Measurements from ENCODE around the gene SGSM2. TPM values are rescaled to one million over a fixed set of nuclear protein-coding genes. Genes with fewer than 3 reads are reported as not detected.

The SGSM2 gene
- total and polyA plus RNA-seq, 2 of the 13 experiments (the other 11 are each of a cell fraction or from before 2014, with no cell fraction given): 30.4 to 51.3 TPM

DNA sequence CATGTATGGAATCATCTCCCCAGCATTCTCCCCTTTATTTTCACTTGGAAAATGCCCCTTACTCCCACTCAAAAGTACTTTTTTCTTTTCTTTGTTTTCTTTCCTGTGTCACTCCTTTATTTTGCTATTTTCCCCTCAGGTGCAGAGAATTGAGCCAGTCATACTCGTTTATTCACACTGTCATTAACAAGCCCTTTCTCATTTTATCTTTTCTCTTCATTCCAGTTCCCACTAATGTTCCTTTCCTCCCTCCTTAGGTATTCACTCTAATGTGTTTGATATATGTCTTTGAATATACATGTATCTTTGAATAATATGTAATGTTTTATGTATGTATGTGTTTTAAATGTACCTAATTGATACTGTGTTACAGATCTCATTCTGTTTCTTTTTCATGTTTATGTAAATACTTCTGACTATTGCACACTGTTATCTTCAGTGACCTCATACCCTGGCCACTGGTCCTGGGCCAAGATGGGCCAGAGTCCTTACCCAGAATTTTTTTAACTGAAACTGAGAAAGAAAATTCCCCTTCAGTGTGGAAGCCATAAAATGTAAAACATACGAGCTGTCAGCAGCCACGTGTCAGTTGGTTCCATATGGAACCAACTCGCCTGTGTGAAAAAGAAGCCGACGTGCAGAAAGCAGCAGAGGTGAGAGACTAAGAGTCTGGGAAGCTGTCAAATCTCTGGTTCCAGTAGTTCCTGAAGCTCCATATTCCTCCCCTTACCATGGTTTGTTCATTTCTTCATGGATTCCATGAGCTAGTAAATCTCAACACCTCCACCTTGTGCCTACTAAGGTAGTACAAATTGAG lies 27.8 kb upstream of the SGSM2 start:
- DNase-seq (ENCODE audit: low spot score): no peak
- Histone ChIP-seq H3K79me2 (ENCODE audit: insufficient read depth, low read length) (no peaks in the 10 kb centered on the region), H4K20me1 (ENCODE audit: insufficient read depth, low read length) (no peaks in the 10 kb centered on the region), H3K4me2 (ENCODE audit: low read depth, low read length) (no peak overlapping the region), H3K4me3 (replicated peaks in 1 of 3; ENCODE audit: insufficient read depth in 1 of 3, low read depth in 2 of 3, low read length in 3 of 3) (no peak overlapping the region), H3K27me3 (ENCODE audit: control insufficient read depth in 1 of 2, insufficient read depth in 2 of 2, low read length in 2 of 2) (no peaks in the 10 kb centered on the region), H3K9me3 (ENCODE audit: low read length) (no peaks in the 10 kb centered on the region), H2AFZ (ENCODE audit: low read length) (no peak overlapping the region), H3K4me1 (ENCODE audit: insufficient read depth, low read length) (peaks cover 11% of the 10 kb centered on the region; the same call in 1 of the 2 replicates), H3K9ac (ENCODE audit: insufficient read depth, low read depth, low read length) (no peak overlapping the region), H3K36me3 (replicated peaks in 1 of 2; ENCODE audit: control insufficient read depth in 1 of 2, insufficient read depth in 2 of 2, low read length in 2 of 2) (no peaks in the 10 kb centered on the region), H3K27ac (ENCODE audit: extremely low read length, insufficient read depth, low read length) (no peak overlapping the region)
- no peak for ATAC-seq
- 81% methylated on average over 6 of the region's 6 CpGs for WGBS (ENCODE audit: low lambda C conversion rate)
- POLR2A ChIA-PET: no interaction called here
- BruUV-seq (replicated peaks): no TSS peak
- CTCF ChIA-PET (ENCODE audit: low intra/inter-chr PET ratio, low total read pairs): no interaction called here
- intact Hi-C loops (cut with micrococcal nuclease; ENCODE audit: unreplicated experiment) (no loop called here), in situ Hi-C loops (cut with HindIII; ENCODE audit: extremely low pct_ligation_motif_present, low pct_unique_long_range_greater_than_20kb) (no loop called here)
- TF ChIP-seq SIN3B (IDR thresholded peaks at IDR 0.05; ENCODE audit: low read length): no peak
- TF ChIP-seq ZHX2 (IDR thresholded peaks at IDR 0.05; ENCODE audit: low read depth): no peak
- TF ChIP-seq ZHX2 (CRISPR knock-in tag; IDR thresholded peaks at IDR 0.05; ENCODE audit: borderline replicate concordance): no peak
- TF ChIP-seq SRSF4 (IDR thresholded peaks at IDR 0.05; ENCODE audit: low read depth, low read length, poor library complexity, severe bottlenecking): no peak
- TF ChIP-seq IRF2 (CRISPR knock-in tag; IDR thresholded peaks at IDR 0.05): no peak
- no peak for TF ChIP-seq JARID2 (CRISPR knock-in tag; IDR thresholded peaks at IDR 0.05; ENCODE audit: insufficient replicate concordance)
- TF ChIP-seq ISL2 (CRISPR knock-in tag; IDR thresholded peaks at IDR 0.05): no peak
- no peak for TF ChIP-seq ZNF484 (CRISPR knock-in tag; IDR thresholded peaks at IDR 0.05; ENCODE audit: borderline replicate concordance, low read depth)
- no peak for TF ChIP-seq NBN (conservative IDR thresholded peaks at IDR 0.05)
- no peak for TF ChIP-seq ZZZ3 (CRISPR knock-in tag; IDR thresholded peaks at IDR 0.05; ENCODE audit: borderline replicate concordance)
- TF ChIP-seq ZNF720 (CRISPR knock-in tag; IDR thresholded peaks at IDR 0.05): no peak
- TF ChIP-seq ZNF230 (CRISPR knock-in tag; IDR thresholded peaks at IDR 0.05): no peak
- no peak for TF ChIP-seq DR1 (CRISPR knock-in tag; IDR thresholded peaks at IDR 0.05)
- TF ChIP-seq ZMAT3 (CRISPR knock-in tag; conservative IDR thresholded peaks at IDR 0.05): no peak
- no peak for TF ChIP-seq ZBTB43 (CRISPR knock-in tag; conservative IDR thresholded peaks at IDR 0.05)
- no peak for TF ChIP-seq HOXA3 (CRISPR knock-in tag; IDR thresholded peaks at IDR 0.05)
- no peak for TF ChIP-seq ZNF136 (CRISPR knock-in tag; IDR thresholded peaks at IDR 0.05; ENCODE audit: low read depth)
- no peak for TF ChIP-seq NFE2L1 (CRISPR knock-in tag; IDR thresholded peaks at IDR 0.05; ENCODE audit: borderline replicate concordance)
- FAIRE-seq: no peak

All from HepG2 (cell line).